GM18951 (cell line): ENCODE results near the gene LPCAT4.
"Not testable (repeated sequence)": the region's sequence is repeated elsewhere in the genome, so short reads cannot be mapped to it uniquely, and the experiment has no call there.

ENCODE experiments used
- POLR2A ChIP-seq: IDR thresholded peaks from 4 replicates; pipeline ENCODE4 v1.6.1; 2011; ENCODE audit warnings: mild to moderate bottlenecking; ENCODE audit not compliant: insufficient read length, insufficient read depth; ENCODE audit errors: extremely low read depth
- in situ Hi-C: fragments of 300-500 bp; cut with MboI; formaldehyde crosslinking; loops from one replicate; pipeline ENCODE4 v1.12.0; 2022; ENCODE audit warnings: low sequenced_read_pairs, mixed read lengths, inconsistent platforms; ENCODE audit not compliant: unreplicated experiment

The LPCAT4 gene

DNA sequence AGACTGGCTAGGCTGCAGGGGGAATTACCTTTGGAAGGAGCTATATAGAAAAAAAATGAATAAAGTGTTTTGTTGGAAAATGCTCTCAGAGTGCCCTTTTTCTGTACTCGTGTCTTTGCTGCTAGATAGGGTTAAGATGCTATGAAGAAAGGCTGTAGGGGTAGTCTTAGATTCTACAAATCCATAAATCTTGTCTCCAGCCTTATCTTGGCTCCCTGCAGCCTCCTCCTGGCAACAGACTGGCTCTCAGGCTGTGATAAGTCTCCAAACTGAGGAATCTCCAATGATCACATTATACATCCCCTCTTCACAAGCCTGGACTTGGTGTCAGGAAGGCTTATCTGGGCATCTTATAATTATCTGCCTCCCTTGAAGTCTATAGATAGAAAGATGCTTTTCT is 9.3 kb downstream of the LPCAT4 start:
- in situ Hi-C loops: loop anchor here (25.0 kb wide), 1 partner anchor 245 kb away; the partner anchor contains the start of genes EMC7 and PGBD4
- no peak for TF ChIP-seq POLR2A

DNA sequence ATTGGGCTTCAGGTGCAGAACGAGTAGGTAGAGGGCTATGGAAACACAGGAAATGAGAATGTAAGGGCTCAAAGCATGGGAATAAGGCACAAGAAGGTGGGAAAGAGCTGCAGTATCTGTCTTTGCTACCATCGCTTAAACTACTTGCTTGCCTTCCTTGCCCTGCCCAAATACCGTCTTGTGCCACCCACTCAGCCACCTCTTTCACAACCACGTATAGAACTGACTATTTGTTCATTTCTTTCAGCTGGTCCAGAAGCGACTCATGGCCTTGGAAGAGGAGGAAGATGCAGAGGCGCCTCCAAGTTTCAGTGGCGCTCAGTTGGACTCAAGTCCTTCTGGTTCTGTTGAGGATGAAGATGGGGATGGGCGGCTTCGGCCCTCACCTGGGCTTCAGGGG is 11.8 kb downstream of the LPCAT4 start:
- in situ Hi-C loops: loop anchor here (25.0 kb wide), 1 partner anchor 243 kb away; the partner anchor contains the start of genes EMC7 and PGBD4
- TF ChIP-seq POLR2A: no peak

DNA sequence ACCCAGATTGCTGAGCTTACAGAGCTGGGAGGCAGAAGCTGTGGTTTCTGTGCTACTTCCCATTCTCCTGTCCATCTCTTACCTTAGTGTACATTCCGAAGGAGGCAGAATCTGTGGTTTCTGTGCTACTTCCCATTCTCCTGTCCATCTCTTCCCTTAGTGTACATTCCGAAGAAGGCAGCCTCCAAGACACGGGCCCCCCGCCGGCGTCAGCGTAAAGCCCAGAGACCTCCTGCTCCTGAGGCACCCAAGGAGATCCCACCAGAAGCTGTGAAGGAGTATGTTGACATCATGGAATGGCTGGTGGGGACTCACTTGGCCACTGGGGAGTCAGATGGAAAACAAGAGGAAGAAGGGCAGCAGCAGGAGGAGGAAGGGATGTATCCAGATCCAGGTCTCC is 12.7 kb downstream of the LPCAT4 start:
- no peak for TF ChIP-seq POLR2A
- in situ Hi-C loops: loop anchor here (25.0 kb wide), 1 partner anchor 242 kb away; the partner anchor contains the start of genes EMC7 and PGBD4

DNA sequence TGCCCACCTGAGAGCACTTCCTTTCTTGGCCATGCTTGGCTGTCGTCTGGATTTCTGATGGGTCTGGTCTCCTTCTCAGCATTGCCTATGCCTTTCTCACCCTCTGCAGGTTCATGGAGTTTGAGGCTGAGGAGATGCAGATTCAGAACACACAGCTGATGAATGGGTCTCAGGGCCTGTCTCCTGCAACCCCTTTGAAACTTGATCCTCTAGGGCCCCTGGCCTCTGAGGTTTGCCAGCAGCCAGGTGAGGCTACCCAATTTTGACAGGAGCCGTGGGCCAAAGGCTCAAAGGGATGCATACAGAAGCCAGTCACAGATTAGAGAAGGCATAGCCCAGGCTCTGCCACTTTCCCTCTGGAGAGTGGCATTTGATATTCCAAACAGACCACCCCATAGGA is 13.4 kb downstream of the LPCAT4 start:
- in situ Hi-C loops: loop anchor here (25.0 kb wide), 1 partner anchor 241 kb away; the partner anchor contains the start of genes EMC7 and PGBD4
- TF ChIP-seq POLR2A: no peak

GRCh38 chr15:34352996-34353395 is 14.0 kb downstream of the LPCAT4 start:
- in situ Hi-C loops: loop anchor here (25.0 kb wide), 1 partner anchor 241 kb away; the partner anchor contains the start of genes EMC7 and PGBD4

- in situ Hi-C loops: loop anchor here (25.0 kb wide), 1 partner anchor 237 kb away; the partner anchor contains the start of genes EMC7 and PGBD4
- no peak for TF ChIP-seq POLR2A
Observed at GRCh38 chr15:34349769-34350168, 17.2 kb downstream of the LPCAT4 start.

GRCh38 chr15:34348735-34349300 is 18.2 kb downstream of the LPCAT4 start:
- TF ChIP-seq POLR2A: no peak
- in situ Hi-C loops: no loop called here

- in situ Hi-C loops: no loop called here
- no peak for TF ChIP-seq POLR2A
Observed at GRCh38 chr15:34347951-34348638, 18.9 kb downstream of the LPCAT4 start.

DNA sequence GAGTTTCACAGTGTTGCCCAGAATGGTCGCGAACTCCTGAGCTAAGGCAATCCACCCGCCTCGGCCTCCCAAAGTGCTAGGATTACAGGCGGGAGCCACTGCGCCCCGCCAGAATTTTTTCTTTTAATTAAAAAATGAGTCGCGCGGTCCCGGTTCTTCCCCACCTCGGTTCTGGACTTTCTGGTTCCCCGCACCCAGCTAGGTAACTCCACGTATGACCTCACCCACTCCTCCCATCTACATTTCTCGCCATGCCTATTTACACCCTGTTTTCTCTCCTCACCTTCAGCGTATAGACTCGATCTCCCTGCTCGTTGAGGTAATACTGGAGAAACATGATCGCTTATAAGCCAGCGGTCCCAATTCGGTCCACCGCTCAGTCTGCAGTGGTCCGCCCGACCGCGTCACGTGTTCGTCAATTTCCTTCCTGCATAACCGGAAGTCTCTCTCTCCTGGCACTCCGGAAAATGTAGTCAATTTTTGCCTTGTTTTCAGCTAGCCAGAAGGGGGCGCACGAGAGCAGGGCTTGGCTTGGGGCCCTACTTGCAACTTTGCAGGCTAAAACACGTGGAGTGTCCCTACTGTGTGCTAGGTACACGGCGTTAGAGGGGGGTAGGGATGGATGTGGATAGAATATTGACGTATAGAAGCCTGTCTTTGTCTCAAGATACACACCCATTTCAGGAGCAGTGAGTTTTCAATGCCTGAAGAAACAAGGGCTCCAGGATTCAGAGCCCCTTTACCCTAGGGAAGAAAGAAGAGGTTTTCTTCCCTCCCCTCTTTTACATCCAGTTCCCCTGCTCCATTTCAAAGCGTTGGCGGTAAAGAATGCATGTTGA is 24.0 kb downstream of the LPCAT4 start, which contains the start of the genes NOP10 and NUTM1:
TSS of gene NOP10 (minus strand) at position 400 of the 839 bp plus-strand sequence. CDS start at position 337, 63 bp downstream.
TSS of gene NUTM1 (plus strand) at position 579 of the 839 bp plus-strand sequence. CDS start 382 bp downstream, outside the sequence.
- in situ Hi-C loops: no loop called here
- peak; percentile 90 for TF ChIP-seq POLR2A

DNA sequence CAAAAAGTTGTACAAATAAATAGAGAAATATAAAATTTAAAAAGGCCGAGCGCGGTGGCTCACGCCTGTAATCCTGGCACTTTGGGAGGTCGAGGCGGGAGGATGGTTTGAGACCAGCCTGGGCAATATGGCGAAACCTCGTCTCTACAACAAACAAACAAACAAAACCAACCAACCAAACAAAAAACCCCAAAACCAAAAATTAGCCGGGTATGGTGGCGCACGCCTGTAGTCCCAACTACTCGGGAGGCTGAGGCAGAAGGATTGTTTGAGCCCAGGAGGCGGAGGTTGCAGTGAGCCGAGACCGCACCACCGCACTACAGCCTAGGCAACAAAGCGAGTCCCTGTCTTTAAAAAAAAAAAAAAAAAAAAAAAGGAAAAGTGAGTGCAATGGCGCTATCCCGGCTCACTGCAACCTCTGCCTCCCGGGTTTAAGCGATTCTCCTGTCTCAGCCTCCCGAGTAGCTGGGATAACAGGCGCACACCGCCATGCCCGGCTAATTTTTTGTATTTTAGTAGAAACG is 24.7 kb downstream of the LPCAT4 start:
- in situ Hi-C loops: not testable (repeated sequence)

DNA sequence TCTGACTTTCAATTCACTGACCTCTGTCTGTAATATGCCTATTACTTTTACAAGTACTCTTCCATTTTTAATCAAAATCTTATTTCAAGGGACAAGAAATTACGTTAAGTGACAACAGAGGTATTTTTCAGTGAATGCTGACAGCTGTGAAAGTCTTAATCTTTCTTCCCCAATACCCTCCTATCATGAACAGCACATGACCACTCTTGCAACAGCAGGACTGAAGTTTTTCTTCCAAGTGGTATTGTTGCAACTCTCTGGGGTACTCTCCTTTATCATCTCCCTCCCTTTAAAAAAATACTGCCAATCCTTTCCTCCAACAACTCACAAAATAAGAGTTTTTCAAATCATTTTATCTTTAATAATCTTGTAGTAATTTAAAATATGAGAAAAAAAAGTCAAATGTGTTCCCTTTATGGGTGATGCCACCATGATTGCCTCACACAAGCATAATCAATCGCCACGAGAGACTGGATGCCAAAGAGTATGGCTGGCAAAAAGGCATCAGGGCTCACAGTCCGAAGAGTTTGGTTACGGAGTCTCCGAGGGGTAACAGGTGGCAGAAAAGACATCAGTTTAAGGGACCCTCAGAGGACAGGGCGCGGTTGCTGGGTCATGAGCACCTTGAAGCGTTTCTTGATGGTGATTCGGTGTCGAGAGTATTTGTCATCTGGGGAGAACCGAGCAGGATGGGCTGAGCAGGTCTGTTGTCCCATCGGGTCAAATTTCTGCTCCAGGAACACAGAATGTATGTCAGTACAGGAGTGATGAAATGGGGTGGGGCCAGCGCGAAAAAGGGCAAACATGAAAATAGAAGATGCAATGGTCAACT is 25.4 kb downstream of the LPCAT4 start:
- no peak for TF ChIP-seq POLR2A

GRCh38 chr15:34339946-34340345 is 27.1 kb downstream of the LPCAT4 start:
- in situ Hi-C loops: no loop called here
- no peak for TF ChIP-seq POLR2A

More for the DNA sequence above, 25.4 kb downstream of the LPCAT4 start:
- in situ Hi-C loops: no loop called here
